ENCODE measurements around the gene CYS1.

GRCh38 chr2:10035053-10035422 is 45.2 kb downstream of the CYS1 start:
- TF ChIP-seq CTCF (IDR thresholded peaks at IDR 0.05; ENCODE audit: insufficient read depth, low read depth, low read length) (no peak), EZH2 (IDR thresholded peaks at IDR 0.05; ENCODE audit: insufficient read depth, low read length) (no peak)

Measured in astrocyte (in vitro differentiated cells and primary cell).